GM18511 (cell line): ENCODE results near the gene KCNIP3.
"Not testable (repeated sequence)": the region's sequence is repeated elsewhere in the genome, so short reads cannot be mapped to it uniquely, and the experiment has no call there.

ENCODE experiments used
- ATAC-seq: cut with Tn5 transposase; IDR thresholded peaks from one replicate; pipeline ENCODE4 v1.9.1; 2021; ENCODE audit warnings: mild to moderate bottlenecking, moderate library complexity; ENCODE audit not compliant: unreplicated experiment

KCNIP3 gene

DNA sequence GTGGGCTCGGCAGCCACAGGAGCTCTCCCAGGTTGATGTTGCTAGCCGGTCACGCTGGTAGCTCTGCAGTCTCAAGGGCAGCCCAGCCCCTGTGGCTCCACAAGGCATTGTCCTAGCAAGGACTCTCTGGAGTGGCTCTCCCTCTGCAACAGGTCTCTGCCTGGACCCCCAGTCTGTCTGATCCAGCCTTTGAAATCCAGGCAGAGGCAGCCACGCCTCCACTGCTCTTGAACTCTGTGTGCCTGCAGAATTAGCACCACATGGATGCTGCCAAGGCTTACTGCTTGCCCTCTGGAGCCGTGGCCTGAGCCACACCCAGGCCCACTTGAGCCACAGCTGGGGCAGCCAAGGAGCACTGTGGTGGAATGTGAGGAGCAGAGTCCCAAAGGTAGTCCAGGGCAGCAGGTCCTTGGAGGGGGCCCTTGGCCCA is 62.4 kb downstream of the KCNIP3 start:
- no peak for ATAC-seq

GRCh38 chr2:95361216-95361980 is 64.3 kb downstream of the KCNIP3 start:
- ATAC-seq: no peak

DNA sequence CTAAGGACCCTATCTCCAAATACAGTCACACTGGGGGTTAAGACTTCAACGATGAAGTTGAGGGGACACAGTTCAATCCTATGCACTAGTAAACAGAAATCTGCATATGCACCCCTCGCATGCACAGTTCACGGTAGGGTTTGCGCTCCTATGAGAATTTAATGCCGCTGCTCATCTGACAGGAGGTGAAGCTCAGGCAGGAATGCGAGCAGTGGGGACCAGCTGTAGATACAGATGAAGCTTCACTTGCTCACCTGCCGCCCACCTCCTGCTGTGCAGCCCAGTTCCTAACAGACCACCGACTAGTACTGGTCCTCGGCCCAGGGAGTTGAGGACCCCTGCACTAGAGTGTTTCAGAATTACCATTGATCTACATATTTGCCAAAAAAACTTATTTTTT is 65.3 kb downstream of the KCNIP3 start:
- ATAC-seq: no peak

DNA sequence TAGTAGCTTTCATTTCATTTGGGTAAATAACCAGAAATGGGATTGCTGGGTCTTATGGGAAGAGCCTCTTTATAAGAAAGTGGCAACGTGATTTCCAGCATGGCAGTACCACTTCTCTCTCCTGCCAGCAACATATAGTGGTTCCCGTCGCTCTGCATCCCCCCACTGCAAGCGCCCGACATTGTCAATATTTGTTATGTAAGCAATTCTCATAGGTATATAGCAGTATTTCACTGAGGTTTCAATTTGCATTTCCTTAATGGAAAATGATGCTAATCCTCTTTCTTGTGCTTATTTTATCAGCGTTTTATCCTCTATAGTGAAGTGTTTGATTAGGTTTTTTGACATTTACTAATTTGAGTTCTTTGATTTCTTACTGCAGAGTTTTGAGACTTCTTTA is 69.4 kb downstream of the KCNIP3 start:
- ATAC-seq: no peak

DNA sequence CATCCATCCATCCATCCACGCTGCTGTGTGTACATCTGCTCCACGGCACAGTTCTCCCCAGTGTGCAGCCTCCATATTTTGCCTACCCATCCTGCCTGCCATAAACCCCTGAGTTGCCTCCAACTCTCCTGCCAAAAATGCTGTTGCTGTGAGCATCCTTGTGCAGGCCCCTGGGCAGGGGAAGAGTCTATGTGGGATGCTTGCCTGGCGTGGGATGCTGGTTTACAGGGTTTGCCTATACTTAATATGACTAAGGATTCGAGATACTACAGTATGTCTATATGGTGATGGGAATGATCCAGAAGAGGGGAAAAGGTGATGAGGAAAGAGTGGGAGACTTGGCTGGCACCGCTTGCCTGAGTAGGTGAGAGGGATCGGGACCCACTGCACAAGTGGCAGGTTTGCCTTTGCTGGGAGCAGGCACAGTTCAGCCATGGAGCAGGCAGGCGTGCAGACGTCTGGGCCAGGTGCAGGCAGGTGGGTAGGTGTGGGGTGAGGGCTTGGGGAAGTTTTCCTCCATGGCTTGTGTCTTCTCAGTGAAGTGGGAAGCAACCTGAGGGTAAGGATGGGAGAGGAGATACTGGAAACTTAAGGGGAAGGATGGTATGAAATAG is 75.2 kb downstream of the KCNIP3 start:
- ATAC-seq: no peak

- no peak for ATAC-seq
These were observed 75.7 kb downstream of the KCNIP3 start for GRCh38 chr2:95372845-95373244.

GRCh38 chr2:95374029-95374428 is 76.9 kb downstream of the KCNIP3 start:
- ATAC-seq: no peak

DNA sequence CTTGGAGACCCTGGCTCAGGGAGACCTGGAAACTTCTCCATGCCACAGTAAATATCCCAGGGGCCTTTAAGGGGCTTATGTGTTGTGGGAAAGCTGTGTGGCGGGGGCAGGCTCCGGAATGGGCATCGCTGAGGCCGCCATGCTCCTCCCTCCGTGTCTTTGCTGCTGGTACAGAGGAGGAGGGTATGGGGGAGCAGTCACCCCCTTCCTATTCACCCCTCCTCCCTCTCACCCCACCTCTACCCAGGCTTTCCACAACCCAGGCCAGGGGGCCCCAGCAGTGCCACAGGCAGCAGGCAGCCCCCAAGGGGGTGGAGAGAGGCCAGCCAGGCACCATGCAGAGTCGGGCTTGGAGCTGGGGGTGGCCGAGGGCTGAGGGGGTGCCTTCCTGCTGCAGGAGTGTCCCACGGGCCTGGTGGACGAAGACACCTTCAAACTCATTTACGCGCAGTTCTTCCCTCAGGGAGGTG is 77.3 kb downstream of the KCNIP3 start:
- no peak for ATAC-seq

- no peak for ATAC-seq
These were observed 77.8 kb downstream of the KCNIP3 start for GRCh38 chr2:95374921-95375471.

GRCh38 chr2:95375532-95376150 is 78.5 kb downstream of the KCNIP3 start:
- ATAC-seq: no peak

DNA sequence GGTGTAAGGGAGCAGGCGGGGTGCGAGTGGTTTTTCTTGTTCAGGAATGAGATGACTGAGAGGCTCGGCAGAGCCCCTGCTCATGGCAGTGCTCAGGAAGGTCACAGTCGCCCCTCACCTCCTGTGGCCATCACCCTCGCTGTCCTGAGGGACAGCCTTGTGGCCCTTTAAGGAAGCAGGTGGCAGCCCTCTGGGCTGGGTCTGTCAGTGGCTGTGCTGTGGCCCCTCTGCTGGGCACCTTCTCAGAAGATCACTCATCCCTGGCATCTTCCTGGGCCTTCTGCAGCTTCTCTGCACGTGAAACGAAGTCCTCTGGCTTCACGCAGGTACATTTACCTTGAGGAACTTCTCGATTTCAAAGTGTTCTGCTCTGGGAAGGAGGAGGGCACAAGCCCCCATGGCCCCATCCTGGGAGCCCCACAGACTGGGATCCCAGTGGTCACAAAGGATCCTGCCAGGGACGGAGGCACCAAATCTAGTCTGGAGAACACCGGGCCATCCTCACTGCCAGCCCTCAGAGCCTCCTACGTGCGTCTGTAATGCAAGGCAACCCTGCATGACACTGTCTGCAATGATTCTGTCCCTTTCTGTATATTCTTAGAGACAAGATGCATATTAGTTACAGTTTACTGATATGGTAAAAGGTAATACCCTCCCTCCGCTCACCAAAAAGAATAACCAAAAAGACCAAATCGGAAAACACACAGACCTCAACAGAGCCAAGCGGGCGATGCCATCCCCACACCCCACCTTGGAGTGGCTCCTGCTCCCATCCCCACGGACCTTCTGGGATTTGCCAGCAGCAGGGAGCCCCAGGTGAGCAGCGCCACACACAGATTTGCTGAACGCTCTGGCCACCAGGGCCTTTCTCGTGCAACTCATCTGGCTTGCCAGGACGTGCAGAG is 79.4 kb downstream of the KCNIP3 start:
- ATAC-seq: no peak

GRCh38 chr2:95377216-95378123 is 80.3 kb downstream of the KCNIP3 start:
- ATAC-seq: no peak

DNA sequence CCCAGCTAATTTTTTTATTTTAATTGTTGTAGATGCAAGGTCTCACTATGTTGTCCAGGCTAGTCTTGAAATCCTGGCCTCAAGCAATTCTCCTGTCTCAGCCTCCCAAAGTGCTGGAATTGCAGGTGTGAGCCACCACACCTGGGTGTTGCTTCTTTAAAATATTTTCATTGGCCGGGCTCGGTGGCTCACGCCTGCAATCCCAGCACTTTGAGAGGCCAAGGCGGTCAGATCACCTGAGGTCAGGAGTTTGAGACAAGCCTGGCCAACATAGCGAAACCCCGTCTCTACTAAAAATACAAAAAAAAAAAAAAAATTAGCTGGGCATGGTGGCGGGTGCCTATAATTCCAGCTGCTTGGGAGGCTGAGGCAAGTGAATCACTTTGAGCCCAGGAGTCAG is 81.1 kb downstream of the KCNIP3 start:
- ATAC-seq: not testable (repeated sequence)

- no peak for ATAC-seq
These were observed 82.3 kb downstream of the KCNIP3 start for GRCh38 chr2:95379371-95379831.

DNA sequence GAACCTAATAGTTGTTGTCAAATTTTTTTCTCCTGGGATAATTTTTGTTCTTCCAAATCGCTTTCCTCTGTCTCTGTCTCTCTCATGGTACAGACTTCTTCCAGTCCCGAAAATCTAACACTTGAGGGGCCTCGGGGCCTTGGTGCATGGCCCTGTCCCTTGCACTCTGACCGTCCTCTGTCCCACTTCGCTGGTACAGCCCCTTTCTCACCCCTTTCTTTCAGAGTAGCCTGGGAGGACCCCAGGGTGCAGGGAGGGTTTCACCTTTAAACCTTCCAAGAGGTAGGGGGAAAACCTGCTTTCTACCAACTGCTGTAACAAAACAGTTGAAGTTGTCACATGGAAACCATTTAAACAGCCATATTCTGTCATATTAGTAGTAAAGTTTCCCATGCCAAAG is 83.1 kb downstream of the KCNIP3 start:
- ATAC-seq: no peak

DNA sequence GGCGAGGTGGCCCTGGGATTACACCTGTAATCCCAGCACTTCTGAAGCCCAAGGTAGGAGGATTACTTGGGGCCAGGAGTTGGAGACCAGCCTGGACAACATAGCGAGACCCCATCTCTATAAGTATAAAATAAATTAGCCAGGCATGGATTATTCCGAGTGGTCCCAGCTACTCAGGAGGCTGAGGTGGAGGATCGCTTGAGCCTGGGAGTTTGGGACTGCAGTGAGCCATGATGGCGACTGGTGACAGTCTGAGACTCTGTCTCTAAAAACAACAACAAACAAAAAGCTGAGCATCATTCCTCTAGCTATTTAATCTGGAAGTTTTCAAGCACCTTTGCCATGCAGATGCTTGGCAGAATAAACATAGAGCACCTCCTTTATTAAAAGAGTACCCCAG is 83.6 kb downstream of the KCNIP3 start:
- no peak for ATAC-seq

- ATAC-seq: no peak
These were observed 84.4 kb downstream of the KCNIP3 start for GRCh38 chr2:95381212-95382191.

DNA sequence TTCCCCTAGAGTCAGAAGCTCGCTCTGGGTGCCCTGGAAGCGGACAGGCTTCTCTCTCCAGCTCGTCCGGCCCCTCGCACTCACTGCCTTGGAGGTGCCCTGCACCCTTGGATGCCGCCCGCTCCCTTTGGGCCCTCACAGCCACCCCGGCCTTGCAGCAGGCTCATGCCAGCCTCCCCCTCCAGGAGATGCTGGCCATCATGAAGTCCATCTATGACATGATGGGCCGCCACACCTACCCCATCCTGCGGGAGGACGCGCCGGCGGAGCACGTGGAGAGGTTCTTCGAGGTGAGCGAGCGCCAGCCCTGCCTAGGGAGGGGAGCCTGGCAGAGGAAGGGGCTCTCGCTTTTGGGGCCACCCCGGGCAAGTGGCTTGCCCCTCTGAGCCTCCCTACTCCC is 85.0 kb downstream of the KCNIP3 start:
- ATAC-seq: no peak
